ENCODE results near the gene YJEFN3. TPM values are rescaled to one million over a fixed set of nuclear protein-coding genes. Genes with fewer than 3 reads are reported as not detected.

YJEFN3 gene
- total RNA-seq, 1 donor from 2014 or later, result 18.1 TPM

DNA sequence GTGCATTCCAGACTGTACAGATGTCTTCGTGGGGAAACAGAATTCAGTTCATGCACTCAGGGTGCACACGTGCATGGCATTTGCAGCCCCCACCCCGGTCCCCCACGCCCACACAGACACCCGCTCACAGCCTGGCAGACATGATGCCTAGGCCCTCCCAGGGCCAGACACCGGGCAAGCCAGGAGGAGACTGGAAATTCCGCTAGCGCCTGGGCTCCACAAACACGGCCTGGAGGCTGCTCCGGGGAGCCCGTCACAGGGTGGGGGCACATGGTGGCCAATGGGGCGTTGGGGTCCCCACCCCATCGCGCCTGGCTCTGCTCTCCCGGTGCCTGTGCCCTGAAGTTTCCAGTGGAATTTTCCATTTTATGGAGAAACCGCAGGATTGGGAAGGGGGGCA is 12.9 kb downstream of the YJEFN3 start:
- H3K4me3 Mint-ChIP-seq, result no peak overlapping the region
- peaks cover 10% of the 10 kb centered on the region for H3K4me1 Mint-ChIP-seq
- no peak for DNase-seq (ENCODE audit: low read depth, low spot score)
- H3K27me3 Mint-ChIP-seq (ENCODE audit: low read depth), result peaks cover 16% of the 10 kb centered on the region
- H3K9me3 Mint-ChIP-seq, result no peaks in the 10 kb centered on the region
- H3K36me3 Mint-ChIP-seq (ENCODE audit: low read depth), result no peaks in the 10 kb centered on the region
- H3K27ac Mint-ChIP-seq (ENCODE audit: unreplicated experiment), result no peak overlapping the region
- TF ChIP-seq, protein P1, sequence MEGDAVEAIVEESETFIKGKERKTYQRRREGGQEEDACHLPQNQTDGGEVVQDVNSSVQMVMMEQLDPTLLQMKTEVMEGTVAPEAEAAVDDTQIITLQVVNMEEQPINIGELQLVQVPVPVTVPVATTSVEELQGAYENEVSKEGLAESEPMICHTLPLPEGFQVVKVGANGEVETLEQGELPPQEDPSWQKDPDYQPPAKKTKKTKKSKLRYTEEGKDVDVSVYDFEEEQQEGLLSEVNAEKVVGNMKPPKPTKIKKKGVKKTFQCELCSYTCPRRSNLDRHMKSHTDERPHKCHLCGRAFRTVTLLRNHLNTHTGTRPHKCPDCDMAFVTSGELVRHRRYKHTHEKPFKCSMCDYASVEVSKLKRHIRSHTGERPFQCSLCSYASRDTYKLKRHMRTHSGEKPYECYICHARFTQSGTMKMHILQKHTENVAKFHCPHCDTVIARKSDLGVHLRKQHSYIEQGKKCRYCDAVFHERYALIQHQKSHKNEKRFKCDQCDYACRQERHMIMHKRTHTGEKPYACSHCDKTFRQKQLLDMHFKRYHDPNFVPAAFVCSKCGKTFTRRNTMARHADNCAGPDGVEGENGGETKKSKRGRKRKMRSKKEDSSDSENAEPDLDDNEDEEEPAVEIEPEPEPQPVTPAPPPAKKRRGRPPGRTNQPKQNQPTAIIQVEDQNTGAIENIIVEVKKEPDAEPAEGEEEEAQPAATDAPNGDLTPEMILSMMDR (conservative IDR thresholded peaks at IDR 0.05), result no peak

DNA sequence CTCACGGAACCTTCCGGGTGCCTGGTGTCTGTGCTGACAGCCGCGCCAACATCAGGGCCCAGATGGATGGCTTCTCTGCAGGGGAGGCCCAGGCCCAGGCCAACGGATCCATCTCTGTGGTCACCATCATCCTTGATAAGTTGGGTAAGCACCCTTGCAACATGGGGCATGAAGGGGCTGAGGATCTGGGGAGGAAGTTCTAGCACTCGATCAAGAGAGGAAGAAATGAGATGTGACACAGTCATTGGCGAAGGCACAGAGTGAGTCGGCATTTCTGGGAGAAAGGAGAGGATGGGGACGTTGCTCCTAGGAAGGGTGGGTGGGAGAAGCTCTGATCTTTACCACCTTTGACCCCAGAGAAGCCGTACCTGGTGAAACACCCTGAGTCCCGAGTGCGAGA is 13.8 kb downstream of the YJEFN3 start:
- no peak overlapping the region for H3K27ac Mint-ChIP-seq (ENCODE audit: unreplicated experiment)
- no peaks in the 10 kb centered on the region for H3K9me3 Mint-ChIP-seq
- H3K4me3 Mint-ChIP-seq, result no peak overlapping the region
- TF ChIP-seq, protein P1 (conservative IDR thresholded peaks at IDR 0.05), result no peak
- DNase-seq (ENCODE audit: low read depth, low spot score), result no peak
- peaks cover 13% of the 10 kb centered on the region for H3K27me3 Mint-ChIP-seq (ENCODE audit: low read depth)
- no peaks in the 10 kb centered on the region for H3K36me3 Mint-ChIP-seq (ENCODE audit: low read depth)
- peaks cover 10% of the 10 kb centered on the region for H3K4me1 Mint-ChIP-seq

DNA sequence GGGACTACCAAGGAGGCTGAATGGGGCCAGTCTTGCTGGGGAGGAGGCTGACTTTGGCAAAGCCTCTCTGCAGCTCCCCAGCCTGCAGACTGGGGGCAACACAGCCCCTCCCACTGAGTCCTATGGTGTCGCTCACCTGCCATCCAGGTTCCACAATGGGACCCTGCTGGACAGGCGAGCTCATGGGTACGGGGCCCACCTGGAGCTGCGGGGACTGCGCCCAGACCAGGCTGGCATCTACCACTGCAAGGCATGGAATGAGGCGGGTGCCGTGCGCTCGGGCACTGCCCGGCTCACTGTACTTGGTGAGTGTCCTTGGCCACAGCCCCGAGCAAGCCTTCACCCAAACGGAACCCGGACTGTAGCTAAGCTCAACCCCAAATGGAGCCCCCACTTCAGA is 14.4 kb downstream of the YJEFN3 start:
- DNase-seq (ENCODE audit: low read depth, low spot score), result no peak
- TF ChIP-seq, protein P1 (conservative IDR thresholded peaks at IDR 0.05), result no peak
- no peaks in the 10 kb centered on the region for H3K9me3 Mint-ChIP-seq
- H3K27ac Mint-ChIP-seq (ENCODE audit: unreplicated experiment), result no peak overlapping the region
- H3K27me3 Mint-ChIP-seq (ENCODE audit: low read depth), result peaks cover 9% of the 10 kb centered on the region
- H3K4me1 Mint-ChIP-seq, result peaks cover 6% of the 10 kb centered on the region
- H3K36me3 Mint-ChIP-seq (ENCODE audit: low read depth), result no peaks in the 10 kb centered on the region
- no peak overlapping the region for H3K4me3 Mint-ChIP-seq

DNA sequence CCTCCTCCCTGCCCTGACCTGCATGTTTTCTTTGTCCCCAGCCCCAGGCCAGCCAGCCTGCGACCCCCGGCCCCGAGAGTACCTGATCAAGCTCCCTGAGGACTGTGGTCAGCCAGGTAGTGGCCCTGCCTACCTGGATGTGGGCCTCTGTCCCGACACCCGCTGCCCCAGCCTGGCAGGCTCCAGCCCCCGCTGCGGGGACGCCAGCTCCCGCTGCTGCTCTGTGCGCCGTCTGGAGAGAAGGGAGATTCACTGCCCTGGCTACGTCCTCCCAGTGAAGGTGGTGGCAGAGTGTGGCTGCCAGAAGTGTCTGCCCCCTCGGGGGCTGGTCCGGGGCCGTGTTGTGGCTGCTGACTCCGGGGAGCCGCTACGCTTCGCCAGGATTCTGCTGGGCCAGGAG is 14.9 kb downstream of the YJEFN3 start:
- no peak for DNase-seq (ENCODE audit: low read depth, low spot score)
- H3K36me3 Mint-ChIP-seq (ENCODE audit: low read depth), result no peaks in the 10 kb centered on the region
- H3K27ac Mint-ChIP-seq (ENCODE audit: unreplicated experiment), result no peak overlapping the region
- peaks cover 4% of the 10 kb centered on the region for H3K4me1 Mint-ChIP-seq
- peaks cover 6% of the 10 kb centered on the region for H3K27me3 Mint-ChIP-seq (ENCODE audit: low read depth)
- no peaks in the 10 kb centered on the region for H3K9me3 Mint-ChIP-seq
- TF ChIP-seq, protein P1 (conservative IDR thresholded peaks at IDR 0.05), result no peak
- H3K4me3 Mint-ChIP-seq, result no peak overlapping the region

DNA sequence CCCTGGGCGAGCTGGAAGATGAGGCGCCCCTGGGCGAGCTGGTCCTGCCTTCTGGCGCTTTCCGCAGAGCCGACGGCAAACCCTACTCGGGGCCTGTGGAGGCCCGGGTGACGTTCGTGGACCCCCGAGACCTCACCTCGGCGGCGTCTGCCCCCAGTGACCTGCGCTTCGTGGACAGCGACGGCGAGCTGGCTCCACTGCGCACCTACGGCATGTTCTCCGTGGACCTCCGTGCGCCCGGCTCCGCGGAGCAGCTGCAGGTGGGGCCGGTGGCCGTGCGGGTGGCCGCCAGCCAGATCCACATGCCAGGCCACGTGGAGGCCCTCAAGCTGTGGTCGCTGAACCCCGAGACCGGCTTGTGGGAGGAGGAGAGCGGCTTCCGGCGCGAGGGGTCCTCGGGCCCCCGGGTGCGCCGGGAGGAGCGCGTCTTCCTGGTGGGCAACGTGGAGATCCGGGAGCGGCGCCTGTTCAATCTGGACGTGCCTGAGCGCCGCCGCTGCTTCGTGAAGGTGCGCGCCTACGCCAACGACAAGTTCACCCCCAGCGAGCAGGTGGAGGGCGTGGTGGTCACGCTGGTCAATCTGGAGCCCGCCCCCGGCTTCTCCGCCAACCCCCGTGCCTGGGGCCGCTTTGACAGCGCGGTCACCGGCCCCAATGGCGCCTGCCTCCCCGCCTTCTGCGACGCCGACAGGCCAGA is 15.7 kb downstream of the YJEFN3 start:
- Mint-ChIP-seq H3K27ac (ENCODE audit: unreplicated experiment) (no peak overlapping the region), H3K27me3 (ENCODE audit: low read depth) (no peaks in the 10 kb centered on the region), H3K9me3 (no peaks in the 10 kb centered on the region), H3K4me1 (peaks cover 4% of the 10 kb centered on the region), H3K36me3 (ENCODE audit: low read depth) (no peaks in the 10 kb centered on the region), H3K4me3 (no peak overlapping the region)
- DNase-seq (ENCODE audit: low read depth, low spot score), result no peak
- TF ChIP-seq, protein P1 (conservative IDR thresholded peaks at IDR 0.05), result no peak
